SK-MEL-5 (cell line): ENCODE results near the gene TBC1D10A. TPM values are rescaled to one million over a fixed set of nuclear protein-coding genes. Genes with fewer than 3 reads are reported as not detected.

Source experiments
- DNase-seq: peaks from one replicate; pipeline ENCODE4 v3.0.0-alpha.2; 2016; ENCODE audit warnings: low read depth, low spot score
- in situ Hi-C: cut with HindIII; loops from 2 replicates; pipeline ENCODE4 v1.10.0; 2016; ENCODE audit warnings: low sequenced_read_pairs, high pct_unique_total_duplicates, low pct_unique_long_range_greater_than_20kb
- total RNA-seq: library from RNA; depleted of rRNA; stranded (reverse); fragments of >200 nt; shearing (Covaris generic); gene quantifications from 2 replicates; pipeline ENCODE4 v1.2.3, GENCODE V29; 2014

TBC1D10A gene
- total RNA-seq, 1 experiment from 2014 or later, result 38.2 TPM

- in situ Hi-C loops, result no loop called here
- no peak for DNase-seq
These were observed 16.6 kb downstream of the TBC1D10A start for GRCh38 chr22:30309951-30310741.

- no peak for DNase-seq
- in situ Hi-C loops, result no loop called here
These were observed 18.1 kb downstream of the TBC1D10A start for GRCh38 chr22:30308518-30309230.

GRCh38 chr22:30308093-30308492 lies 18.6 kb downstream of the TBC1D10A start:
- no peak for DNase-seq
- in situ Hi-C loops, result no loop called here

GRCh38 chr22:30307041-30307574 lies 19.6 kb downstream of the TBC1D10A start:
- in situ Hi-C loops, result no loop called here
- no peak for DNase-seq

GRCh38 chr22:30306627-30307011 lies 20.1 kb downstream of the TBC1D10A start:
- in situ Hi-C loops, result no loop called here
- no peak for DNase-seq

GRCh38 chr22:30305906-30306626 lies 20.7 kb downstream of the TBC1D10A start:
- DNase-seq, result no peak
- in situ Hi-C loops, result no loop called here

- DNase-seq, result no peak
- in situ Hi-C loops, result no loop called here
These were observed 21.2 kb downstream of the TBC1D10A start for GRCh38 chr22:30305519-30305905.

GRCh38 chr22:30304495-30305244 lies 22.1 kb downstream of the TBC1D10A start:
- in situ Hi-C loops, result no loop called here
- DNase-seq, result no peak

- in situ Hi-C loops, result no loop called here
- DNase-seq, result no peak
These were observed 24.0 kb downstream of the TBC1D10A start for GRCh38 chr22:30302810-30303138.

- in situ Hi-C loops, result no loop called here
- DNase-seq, result no peak
These were observed 24.5 kb downstream of the TBC1D10A start for GRCh38 chr22:30301995-30302809.

- DNase-seq, result no peak
- in situ Hi-C loops, result loop anchor here (25.0 kb wide), 1 partner anchor 88 kb away; the partner anchor contains the start of genes RNF215 and SEC14L2
These were observed 27.4 kb downstream of the TBC1D10A start for GRCh38 chr22:30299322-30299721.

- DNase-seq, result no peak
- in situ Hi-C loops, result loop anchor here (25.0 kb wide), 1 partner anchor 89 kb away; the partner anchor contains the start of genes RNF215 and SEC14L2
These were observed 28.6 kb downstream of the TBC1D10A start for GRCh38 chr22:30297991-30298701.

- no peak for DNase-seq
- in situ Hi-C loops, result loop anchor here (25.0 kb wide), 1 partner anchor 90 kb away; the partner anchor contains the start of genes RNF215 and SEC14L2
These were observed 29.3 kb downstream of the TBC1D10A start for GRCh38 chr22:30297276-30297990.

- in situ Hi-C loops, result loop anchor here (25.0 kb wide), 1 partner anchor 90 kb away; the partner anchor contains the start of genes RNF215 and SEC14L2
- no peak for DNase-seq
These were observed 29.9 kb downstream of the TBC1D10A start for GRCh38 chr22:30296833-30297232.

GRCh38 chr22:30296324-30296723 lies 30.4 kb downstream of the TBC1D10A start:
- in situ Hi-C loops, result loop anchor here (25.0 kb wide), 1 partner anchor 91 kb away; the partner anchor contains the start of genes RNF215 and SEC14L2

More at GRCh38 chr22:30296324-30296723, 30.4 kb downstream of the TBC1D10A start:
- no peak for DNase-seq
